ENCODE measurements around the gene DGKD. TPM values are rescaled to one million over a fixed set of nuclear protein-coding genes. Genes with fewer than 3 reads are reported as not detected.

Gene DGKD
- total and polyA plus RNA-seq, 10 of the 15 experiments (the other 5 are each of a cell fraction or from before 2014, with no cell fraction given), result 2.7 to 81.9 (median 27.0) TPM

- H3K4me1 ChIP-seq (ENCODE audit: control insufficient read depth, insufficient read depth, low read length), result peaks cover 24% of the 10 kb centered on the region
- WGBS (ENCODE audit: insufficient coverage, insufficient replicate concordance, low lambda C conversion rate, missing lambda C conversion rate), result 36% methylated on average over 4 of the region's 4 CpGs
- RAD21 ChIA-PET (ENCODE audit: unreplicated experiment), result interaction anchor here (0.6 to 1.7 kb wide), 8 partner anchors 19 to 164 kb away, joined by 3 to 5 read pairs (median 3); no protein-coding TSS in a partner anchor
- CTCF ChIA-PET, result interaction anchor here (0.9 to 2.6 kb wide), 8 partner anchors 9 to 87 kb away, joined by 3 to 21 read pairs (median 5); no protein-coding TSS in a partner anchor
- H3K27ac ChIP-seq (ENCODE audit: control insufficient read depth, insufficient read depth), result no peak overlapping the region
- DNase-seq (ENCODE audit: low read depth, low spot score) (no peak), FAIRE-seq (no peak), ATAC-seq (peak; percentile 20)
- H4K20me1 ChIP-seq (ENCODE audit: control insufficient read depth, insufficient read depth), result no peaks in the 10 kb centered on the region
- H3K36me3 ChIP-seq (ENCODE audit: control insufficient read depth in 2 of 2, insufficient read depth in 2 of 2, low read length in 1 of 2), result 0 out of 4 replicates have a peak, but pooled peaks cover 0 to 4% of the 10 kb centered on the region in 2 experiments
- no peaks in the 10 kb centered on the region; the same call in 2 of the 3 replicates for H3K9me3 ChIP-seq (replicated peaks; ENCODE audit: control insufficient read depth, insufficient read depth, low read length)
- in situ Hi-C loops (cut with MboI), result no loop called here
- H3K4me2 ChIP-seq (ENCODE audit: control insufficient read depth, insufficient read depth), result peak overlapping the region; percentile 71
- POLR2A ChIA-PET, result interaction anchor here (0.6 to 1.3 kb wide), 4 partner anchors 12 to 62 kb away, joined by 3 to 4 read pairs (median 3); no protein-coding TSS in a partner anchor
- no peak overlapping the region for H2AFZ ChIP-seq (ENCODE audit: control insufficient read depth, low read depth, low read length)
- intact Hi-C loops (cut with micrococcal nuclease; ENCODE audit: unreplicated experiment), result no loop called here
- peak overlapping the region; percentile 85 for H3K4me3 ChIP-seq
- H3K27me3 ChIP-seq (replicated peaks in 1 of 2; ENCODE audit: control insufficient read depth in 2 of 2, insufficient read depth in 2 of 2, low read length in 1 of 2), result no peaks in the 10 kb centered on the region
- SMC1A ChIA-PET (ENCODE audit: uncharacterized antibody, unreplicated experiment), result interaction anchor here (0.8 to 1.7 kb wide), 11 partner anchors 9 to 87 kb away, joined by 3 to 7 read pairs (median 5); no protein-coding TSS in a partner anchor
- H3K9ac ChIP-seq (ENCODE audit: control insufficient read depth, insufficient read depth, low read length), result no peak overlapping the region
- H3K79me2 ChIP-seq (ENCODE audit: control insufficient read depth, insufficient read depth, low read length), result peaks cover 65% of the 10 kb centered on the region
- no TSS peak for BruUV-seq (replicated peaks)
- TF ChIP-seq BMI1 (IDR thresholded peaks at IDR 0.05; ENCODE audit: borderline replicate concordance), result no peak
- no peak for TF ChIP-seq WRNIP1 (IDR thresholded peaks at IDR 0.05; ENCODE audit: borderline replicate concordance, low read depth, low read length)
- no peak for TF ChIP-seq CHD4 (IDR thresholded peaks at IDR 0.05)
- TF ChIP-seq ZZZ3 (IDR thresholded peaks at IDR 0.05; ENCODE audit: control insufficient read depth, insufficient read length, low read depth), result no peak
- no peak for TF ChIP-seq ZNF384 (IDR thresholded peaks at IDR 0.05; ENCODE audit: borderline replicate concordance, low read depth, low read length)
- TF ChIP-seq SREBF2 (IDR thresholded peaks at IDR 0.05; ENCODE audit: low read length), result no peak
- TF ChIP-seq, protein P1, sequence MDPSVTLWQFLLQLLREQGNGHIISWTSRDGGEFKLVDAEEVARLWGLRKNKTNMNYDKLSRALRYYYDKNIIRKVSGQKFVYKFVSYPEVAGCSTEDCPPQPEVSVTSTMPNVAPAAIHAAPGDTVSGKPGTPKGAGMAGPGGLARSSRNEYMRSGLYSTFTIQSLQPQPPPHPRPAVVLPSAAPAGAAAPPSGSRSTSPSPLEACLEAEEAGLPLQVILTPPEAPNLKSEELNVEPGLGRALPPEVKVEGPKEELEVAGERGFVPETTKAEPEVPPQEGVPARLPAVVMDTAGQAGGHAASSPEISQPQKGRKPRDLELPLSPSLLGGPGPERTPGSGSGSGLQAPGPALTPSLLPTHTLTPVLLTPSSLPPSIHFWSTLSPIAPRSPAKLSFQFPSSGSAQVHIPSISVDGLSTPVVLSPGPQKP (IDR thresholded peaks at IDR 0.05; ENCODE audit: low read depth, low read length), result no peak
- TF ChIP-seq TBL1XR1 (IDR thresholded peaks at IDR 0.05; ENCODE audit: low read depth, low read length), result no peak
- no peak for TF ChIP-seq USF1 (IDR thresholded peaks at IDR 0.05; ENCODE audit: borderline replicate concordance, extremely low read length, insufficient read depth, low read depth, low read length)
- TF ChIP-seq PML (IDR thresholded peaks at IDR 0.05; ENCODE audit: low read length), result no peak
- TF ChIP-seq, protein P2, sequence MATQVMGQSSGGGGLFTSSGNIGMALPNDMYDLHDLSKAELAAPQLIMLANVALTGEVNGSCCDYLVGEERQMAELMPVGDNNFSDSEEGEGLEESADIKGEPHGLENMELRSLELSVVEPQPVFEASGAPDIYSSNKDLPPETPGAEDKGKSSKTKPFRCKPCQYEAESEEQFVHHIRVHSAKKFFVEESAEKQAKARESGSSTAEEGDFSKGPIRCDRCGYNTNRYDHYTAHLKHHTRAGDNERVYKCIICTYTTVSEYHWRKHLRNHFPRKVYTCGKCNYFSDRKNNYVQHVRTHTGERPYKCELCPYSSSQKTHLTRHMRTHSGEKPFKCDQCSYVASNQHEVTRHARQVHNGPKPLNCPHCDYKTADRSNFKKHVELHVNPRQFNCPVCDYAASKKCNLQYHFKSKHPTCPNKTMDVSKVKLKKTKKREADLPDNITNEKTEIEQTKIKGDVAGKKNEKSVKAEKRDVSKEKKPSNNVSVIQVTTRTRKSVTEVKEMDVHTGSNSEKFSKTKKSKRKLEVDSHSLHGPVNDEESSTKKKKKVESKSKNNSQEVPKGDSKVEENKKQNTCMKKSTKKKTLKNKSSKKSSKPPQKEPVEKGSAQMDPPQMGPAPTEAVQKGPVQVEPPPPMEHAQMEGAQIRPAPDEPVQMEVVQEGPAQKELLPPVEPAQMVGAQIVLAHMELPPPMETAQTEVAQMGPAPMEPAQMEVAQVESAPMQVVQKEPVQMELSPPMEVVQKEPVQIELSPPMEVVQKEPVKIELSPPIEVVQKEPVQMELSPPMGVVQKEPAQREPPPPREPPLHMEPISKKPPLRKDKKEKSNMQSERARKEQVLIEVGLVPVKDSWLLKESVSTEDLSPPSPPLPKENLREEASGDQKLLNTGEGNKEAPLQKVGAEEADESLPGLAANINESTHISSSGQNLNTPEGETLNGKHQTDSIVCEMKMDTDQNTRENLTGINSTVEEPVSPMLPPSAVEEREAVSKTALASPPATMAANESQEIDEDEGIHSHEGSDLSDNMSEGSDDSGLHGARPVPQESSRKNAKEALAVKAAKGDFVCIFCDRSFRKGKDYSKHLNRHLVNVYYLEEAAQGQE (IDR thresholded peaks at IDR 0.05; ENCODE audit: low read depth, low read length), result no peak
- no peak for TF ChIP-seq PAX8 (IDR thresholded peaks at IDR 0.05)
- no peak for TF ChIP-seq KAT2A (conservative IDR thresholded peaks at IDR 0.05; ENCODE audit: control insufficient read depth, low read depth, low read length)
- TF ChIP-seq MYC (IDR thresholded peaks at IDR 0.05; ENCODE audit: insufficient read depth, insufficient read length, insufficient replicate concordance, low read length, severe bottlenecking), result no peak
- no peak for TF ChIP-seq ZBED1 (IDR thresholded peaks at IDR 0.05; ENCODE audit: borderline replicate concordance)
- TF ChIP-seq ZSCAN29 (IDR thresholded peaks at IDR 0.05), result no peak
- TF ChIP-seq ZNF274 (IDR thresholded peaks at IDR 0.05; ENCODE audit: insufficient read depth, insufficient read length), result no peak
- TF ChIP-seq NFYB (IDR thresholded peaks at IDR 0.05; ENCODE audit: insufficient read depth, low read depth, low read length), result no peak
Measured at GRCh38 chr2:233356546-233357308, 2.4 kb downstream of the DGKD start.
